HG03159 (cell line): Measurements from ENCODE around the gene AUNIP.

Experiments
- ATAC-seq: cut with Tn5 transposase; IDR thresholded peaks from one replicate; pipeline ENCODE4 v1.9.1; 2021; ENCODE audit warnings: mild to moderate bottlenecking, moderate library complexity; ENCODE audit not compliant: unreplicated experiment

AUNIP gene

GRCh38 chr1:25811384-25812082, 47.7 kb downstream of the AUNIP start:
- ATAC-seq: no peak

GRCh38 chr1:25810341-25811299, 48.6 kb downstream of the AUNIP start:
- ATAC-seq: no peak

- ATAC-seq: no peak
Observed at GRCh38 chr1:25809929-25810328, 49.3 kb downstream of the AUNIP start.

- ATAC-seq: no peak
Observed at GRCh38 chr1:25809283-25809926, 49.9 kb downstream of the AUNIP start.

- ATAC-seq: no peak
Observed at GRCh38 chr1:25808481-25809244, 50.6 kb downstream of the AUNIP start.

GRCh38 chr1:25807480-25808390, 51.5 kb downstream of the AUNIP start:
- no peak for ATAC-seq

GRCh38 chr1:25806418-25806817, 52.8 kb downstream of the AUNIP start:
- ATAC-seq: no peak

GRCh38 chr1:25805863-25806225, 53.4 kb downstream of the AUNIP start:
- no peak for ATAC-seq

- ATAC-seq: no peak
Observed at GRCh38 chr1:25804964-25805862, 54.0 kb downstream of the AUNIP start.

- no peak for ATAC-seq
Observed at GRCh38 chr1:25804244-25804963, 54.9 kb downstream of the AUNIP start.

- no peak for ATAC-seq
Observed at GRCh38 chr1:25803368-25803767, 55.9 kb downstream of the AUNIP start.

GRCh38 chr1:25802915-25803314, 56.3 kb downstream of the AUNIP start:
- no peak for ATAC-seq

GRCh38 chr1:25800703-25801377, 58.4 kb downstream of the AUNIP start:
- no peak for ATAC-seq

- ATAC-seq: no peak
Observed at GRCh38 chr1:25799935-25800702, 59.1 kb downstream of the AUNIP start, which contains the start of gene SELENON. TSS of gene SELENON (plus strand) at chr1:25800193. CDS start at chr1:25800231, 38 bp downstream.

GRCh38 chr1:25799352-25799934, 59.8 kb downstream of the AUNIP start:
- ATAC-seq: no peak

GRCh38 chr1:25798666-25799351, 60.4 kb downstream of the AUNIP start:
- no peak for ATAC-seq
